Measurements from ENCODE around the gene LYPD1. TPM values are rescaled to one million over a fixed set of nuclear protein-coding genes. Genes with fewer than 3 reads are reported as not detected.

LYPD1 gene
- total and polyA plus RNA-seq, 2 of the 4 experiments (the other 2 are of a cell fraction), result 66.1 to 87.6 TPM

- Histone ChIP-seq H2AK9ac (replicated peaks; ENCODE audit: low read depth, low read length, poor library complexity) (no peak overlapping the region), H3K18ac (ENCODE audit: low read depth, low read length) (no peak overlapping the region), H3K9me3 (ENCODE audit: control insufficient read depth, insufficient read depth, low read length) (no peaks in the 10 kb centered on the region), H2AFZ (replicated peaks; ENCODE audit: low read length, poor library complexity) (no peak overlapping the region), H3K14ac (replicated peaks; ENCODE audit: low read depth, low read length) (no peak overlapping the region), H3K27ac (ENCODE audit: insufficient read depth, low read length) (no peak overlapping the region), H4K5ac (ENCODE audit: low read depth, low read length) (no peak overlapping the region), H2AK5ac (ENCODE audit: low read depth, low read length) (no peak overlapping the region), H3K9ac (ENCODE audit: low read depth, low read length) (no peak overlapping the region), H3K4me2 (ENCODE audit: low read depth, low read length) (no peak overlapping the region), H4K8ac (ENCODE audit: low read depth in 2 of 2, low read length in 2 of 2) (no peak overlapping the region), H3K9me1 (ENCODE audit: insufficient read depth, low read length) (no peaks in the 10 kb centered on the region; the same call in 1 of the 2 replicates), H3K56ac (ENCODE audit: extremely low read depth, insufficient read depth, low read length) (no peak overlapping the region), H2BK20ac (ENCODE audit: low read depth, low read length) (no peak overlapping the region), H2BK15ac (ENCODE audit: low read depth, low read length) (no peak overlapping the region), H3K79me1 (ENCODE audit: low read depth in 1 of 2, low read length in 2 of 2) (no peaks in the 10 kb centered on the region), H3K23ac (ENCODE audit: low read depth, low read length) (no peak overlapping the region), H4K91ac (ENCODE audit: insufficient read depth, low read depth, low read length) (no peak overlapping the region), H3K4ac (ENCODE audit: low read depth, low read length) (no peak overlapping the region), H3K27me3 (ENCODE audit: control insufficient read depth, insufficient read depth, low read length) (peaks cover 42% of the 10 kb centered on the region), H3K4me1 (ENCODE audit: control insufficient read depth, insufficient read depth, low read length) (no peaks in the 10 kb centered on the region), H3K4me3 (ENCODE audit: insufficient read depth, low read depth, low read length) (no peak overlapping the region), H2BK120ac (ENCODE audit: low read depth, low read length) (no peak overlapping the region), H3K36me3 (ENCODE audit: control insufficient read depth, insufficient read depth, low read length) (no peaks in the 10 kb centered on the region), H4K20me1 (ENCODE audit: insufficient read depth, low read length) (no peaks in the 10 kb centered on the region), H2BK5ac (ENCODE audit: low read depth, low read length, poor library complexity, severe bottlenecking) (no peak overlapping the region)
- DNase-seq, result no peak
- dilution Hi-C loops (cut with HindIII; ENCODE audit: low sequenced_read_pairs, unreplicated experiment) (no loop called here), in situ Hi-C loops (cut with MboI; ENCODE audit: low sequenced_read_pairs) (no loop called here), intact Hi-C loops (cut with micrococcal nuclease) (no loop called here)
- POLR2A ChIA-PET (ENCODE audit: unreplicated experiment), result no interaction called here
- BruUV-seq (replicated peaks), result no TSS peak
- WGBS, 2 experiments (ENCODE audit: extremely low coverage in 2 of 2, insufficient read length in 1 of 2), result 32% methylated on average over 6 of the region's 6 CpGs; no CpG with 5 or more reads in 1 of the 2 experiments
- CTCF ChIA-PET, result no interaction called here
- ATAC-seq (ENCODE audit: low read depth), result no peak
- no peak for TF ChIP-seq NFE2L2 (IDR thresholded peaks at IDR 0.05; ENCODE audit: low read depth, low read length)
- TF ChIP-seq, protein P1, sequence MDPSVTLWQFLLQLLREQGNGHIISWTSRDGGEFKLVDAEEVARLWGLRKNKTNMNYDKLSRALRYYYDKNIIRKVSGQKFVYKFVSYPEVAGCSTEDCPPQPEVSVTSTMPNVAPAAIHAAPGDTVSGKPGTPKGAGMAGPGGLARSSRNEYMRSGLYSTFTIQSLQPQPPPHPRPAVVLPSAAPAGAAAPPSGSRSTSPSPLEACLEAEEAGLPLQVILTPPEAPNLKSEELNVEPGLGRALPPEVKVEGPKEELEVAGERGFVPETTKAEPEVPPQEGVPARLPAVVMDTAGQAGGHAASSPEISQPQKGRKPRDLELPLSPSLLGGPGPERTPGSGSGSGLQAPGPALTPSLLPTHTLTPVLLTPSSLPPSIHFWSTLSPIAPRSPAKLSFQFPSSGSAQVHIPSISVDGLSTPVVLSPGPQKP (IDR thresholded peaks at IDR 0.05; ENCODE audit: borderline replicate concordance, low read depth, low read length), result no peak
- TF ChIP-seq MAFK (IDR thresholded peaks at IDR 0.05; ENCODE audit: low read depth, low read length), result no peak
- TF ChIP-seq MXI1 (IDR thresholded peaks at IDR 0.05; ENCODE audit: borderline replicate concordance, low read depth, low read length), result no peak
- TF ChIP-seq SMC3 (IDR thresholded peaks at IDR 0.05; ENCODE audit: low read depth, low read length), result no peak
- TF ChIP-seq POLR2A (IDR thresholded peaks at IDR 0.05; ENCODE audit: low read depth, low read length), result no peak
- TF ChIP-seq CEBPB (IDR thresholded peaks at IDR 0.05; ENCODE audit: low read depth, low read length), result no peak
Measured at GRCh38 chr2:132608311-132608710, 61.7 kb downstream of the LYPD1 start.

Data from IMR-90 (cell line).